SKM-1 treated with dmso at 0.1 percent for 144 hours (cell line): ENCODE measurements around the gene APBB3.
"Not testable (repeated sequence)": the region's sequence is repeated elsewhere in the genome, so short reads cannot be mapped to it uniquely, and the experiment has no call there.

Source experiments
- DNase-seq: peaks from one replicate; lab custom pipeline; 2025; ENCODE audit not compliant: unreplicated experiment; lab: John Stamatoyannopoulos, UW

The APBB3 gene, protein sequence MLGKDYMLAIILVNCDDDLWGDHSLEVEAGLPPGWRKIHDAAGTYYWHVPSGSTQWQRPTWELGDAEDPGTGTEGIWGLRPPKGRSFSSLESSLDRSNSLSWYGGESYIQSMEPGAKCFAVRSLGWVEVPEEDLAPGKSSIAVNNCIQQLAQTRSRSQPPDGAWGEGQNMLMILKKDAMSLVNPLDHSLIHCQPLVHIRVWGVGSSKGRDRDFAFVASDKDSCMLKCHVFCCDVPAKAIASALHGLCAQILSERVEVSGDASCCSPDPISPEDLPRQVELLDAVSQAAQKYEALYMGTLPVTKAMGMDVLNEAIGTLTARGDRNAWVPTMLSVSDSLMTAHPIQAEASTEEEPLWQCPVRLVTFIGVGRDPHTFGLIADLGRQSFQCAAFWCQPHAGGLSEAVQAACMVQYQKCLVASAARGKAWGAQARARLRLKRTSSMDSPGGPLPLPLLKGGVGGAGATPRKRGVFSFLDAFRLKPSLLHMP

DNA sequence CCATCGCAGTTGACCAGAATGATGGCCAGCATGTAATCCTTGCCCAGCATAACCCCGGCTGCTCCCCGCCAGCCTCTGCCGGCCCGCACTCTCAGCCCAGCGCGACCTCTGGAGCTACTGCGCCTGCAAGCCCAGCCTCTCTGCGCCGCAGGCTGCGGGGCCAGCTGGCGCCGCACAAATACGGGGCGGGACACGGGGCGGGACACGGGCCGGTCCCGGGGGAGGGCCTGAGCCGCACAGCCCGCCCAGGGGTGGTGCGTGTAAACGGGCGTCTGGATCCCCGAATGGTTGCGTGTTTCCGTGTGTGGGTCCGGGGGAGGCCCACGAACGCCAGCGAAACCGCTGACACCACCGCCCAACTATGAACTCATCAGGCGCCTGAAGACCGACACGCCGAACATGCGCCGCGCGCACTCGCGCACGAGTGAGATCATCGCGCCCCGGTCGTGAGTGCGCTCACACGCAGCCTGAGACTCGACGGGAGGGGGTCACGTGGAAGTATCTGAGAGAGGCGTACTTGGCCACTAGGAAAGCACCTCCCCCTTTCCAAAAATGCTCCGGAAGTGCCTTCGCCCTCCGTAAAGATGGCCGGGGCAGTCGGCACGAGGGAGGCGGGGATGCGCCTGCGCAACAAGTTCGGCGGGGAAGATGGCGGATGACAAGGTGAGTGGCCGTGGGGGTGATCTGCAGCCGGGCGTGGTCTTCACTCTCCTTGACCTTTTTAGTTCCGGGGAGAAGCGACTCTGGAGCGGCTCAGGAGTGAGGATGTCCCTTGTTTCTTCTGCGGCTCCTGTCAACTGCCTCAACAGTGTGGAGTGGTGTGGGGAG, at the start of gene APBB3, which contains the start of gene SLC35A4:
APBB3 (minus strand) TSS at position 403 of the 828 bp plus-strand sequence; CDS start at position 50, 353 bp downstream.
SLC35A4 (plus strand) TSS at position 633 of the 828 bp plus-strand sequence. CDS start 2,342 bp downstream, outside the sequence.
- peak; percentile 95 for DNase-seq

DNA sequence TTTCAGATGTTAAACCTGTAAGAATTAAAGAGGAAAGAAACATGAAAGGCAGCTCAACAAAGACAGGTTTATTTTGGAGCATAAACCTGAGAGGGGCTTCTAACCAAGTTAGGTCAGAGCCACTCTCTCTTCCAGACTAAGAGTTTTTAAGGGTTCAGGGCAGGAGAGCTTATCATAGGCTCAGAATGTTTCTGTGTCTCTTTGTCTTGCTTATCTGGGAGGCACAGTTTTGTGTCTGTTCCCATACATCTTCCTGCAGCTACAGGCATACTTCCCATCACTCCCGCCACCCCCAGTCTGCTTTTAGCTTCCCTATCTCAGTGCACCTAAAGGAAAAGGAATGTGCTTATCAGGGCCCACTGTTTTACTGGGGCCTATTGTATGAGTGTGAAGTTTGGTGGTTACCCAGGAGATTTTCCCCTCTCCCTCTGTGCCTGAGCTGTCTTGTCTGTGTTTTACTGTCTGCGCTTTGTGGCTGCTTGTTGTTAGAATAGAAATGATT, 46.7 kb upstream of the APBB3 start:
- DNase-seq: no peak

DNA sequence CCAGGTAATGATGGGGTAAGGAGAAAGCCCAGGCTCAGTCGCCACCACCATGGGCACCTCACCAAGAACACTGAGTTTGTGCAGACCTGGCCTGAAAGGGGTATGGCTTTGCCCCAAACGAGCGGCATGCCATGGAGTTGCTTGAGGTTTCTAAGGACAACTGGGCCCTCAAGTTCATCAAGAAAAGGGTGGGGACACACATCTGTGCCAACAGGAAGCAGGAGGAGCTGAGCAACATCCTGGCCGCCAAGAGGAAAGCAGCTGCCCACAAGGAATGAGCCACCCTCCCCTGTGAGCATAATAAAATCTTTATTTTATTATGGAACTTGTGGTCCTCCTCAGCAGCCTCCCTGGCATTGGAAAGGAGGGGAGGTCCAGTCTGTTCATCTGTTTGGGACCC, 44.7 kb upstream of the APBB3 start:
- DNase-seq: no peak

DNA sequence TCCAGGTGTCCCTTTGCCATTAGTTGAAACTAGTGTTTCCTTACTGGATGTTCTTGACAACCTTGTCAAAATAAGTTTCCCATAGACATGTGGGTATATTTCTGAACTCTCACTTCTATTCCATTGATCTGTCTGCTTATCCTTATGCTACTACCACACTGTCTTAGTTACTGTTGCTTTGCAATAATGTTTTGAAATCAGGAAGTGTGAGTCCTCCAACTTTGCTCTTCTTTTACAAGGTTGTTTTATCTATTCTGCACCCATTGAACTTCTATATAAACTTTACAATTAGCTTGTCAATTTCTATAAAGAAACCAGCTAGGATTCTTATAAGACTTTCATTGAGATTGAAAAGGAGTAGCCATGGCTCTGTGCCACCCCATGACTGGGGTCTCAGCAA, 44.3 kb upstream of the APBB3 start:
- no peak for DNase-seq

DNA sequence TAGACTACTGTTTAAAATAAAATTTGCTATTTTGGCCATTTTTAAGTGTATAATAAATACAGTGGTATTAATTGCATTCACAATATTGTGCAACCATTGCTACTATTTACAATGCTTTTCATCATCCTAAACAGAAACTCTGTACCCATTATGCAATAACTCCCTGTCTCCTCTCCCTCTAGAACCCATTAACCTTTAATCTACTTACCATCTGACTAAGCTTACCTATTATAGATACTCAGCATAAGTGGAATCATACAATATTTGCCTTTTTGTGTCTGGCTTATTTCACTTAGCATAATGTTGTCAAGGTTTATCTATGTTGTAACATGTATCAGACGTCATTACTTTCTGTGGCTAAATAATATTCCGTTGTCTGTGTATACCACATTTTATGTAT, 42.6 kb upstream of the APBB3 start:
- no peak for DNase-seq

DNA sequence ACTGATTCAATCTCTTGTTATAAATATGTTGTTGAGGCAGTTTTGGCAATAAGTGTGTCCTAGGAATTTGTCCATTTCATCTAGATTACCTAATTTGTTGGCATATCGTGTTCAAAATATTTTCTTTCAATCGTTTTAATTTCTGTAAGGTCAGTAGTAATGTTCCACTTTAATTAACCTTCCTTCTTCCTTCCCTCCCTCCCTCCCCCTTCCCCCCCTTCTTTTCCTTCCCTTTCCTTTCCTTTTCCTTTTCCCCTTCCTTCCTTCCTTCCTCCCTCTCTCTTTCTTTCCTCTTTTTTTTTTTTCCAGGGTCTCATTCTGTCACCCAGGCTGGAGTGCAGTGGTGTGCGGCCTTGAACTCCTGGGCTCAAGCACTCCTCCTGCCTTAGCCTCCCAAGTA, 41.5 kb upstream of the APBB3 start:
- no peak for DNase-seq

DNA sequence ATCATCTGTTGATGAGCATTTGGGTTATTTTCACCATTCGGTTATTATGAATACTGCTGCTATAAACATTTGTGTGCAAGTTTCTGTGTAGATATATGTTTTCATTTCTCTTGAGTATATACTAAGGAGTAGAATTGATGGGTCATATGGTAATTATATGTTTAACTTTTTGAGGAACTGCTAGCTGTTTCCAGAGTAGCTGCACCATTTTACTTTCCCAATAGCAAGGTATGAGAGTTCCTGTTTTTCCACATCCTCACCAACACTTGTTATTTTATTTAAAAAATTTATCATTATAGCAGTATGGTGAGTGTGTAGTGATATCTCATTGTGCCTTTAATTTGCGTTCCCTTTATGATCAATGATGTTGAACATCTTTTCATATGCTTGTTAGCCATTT, 39.3 kb upstream of the APBB3 start:
- DNase-seq: peak; percentile 11

DNA sequence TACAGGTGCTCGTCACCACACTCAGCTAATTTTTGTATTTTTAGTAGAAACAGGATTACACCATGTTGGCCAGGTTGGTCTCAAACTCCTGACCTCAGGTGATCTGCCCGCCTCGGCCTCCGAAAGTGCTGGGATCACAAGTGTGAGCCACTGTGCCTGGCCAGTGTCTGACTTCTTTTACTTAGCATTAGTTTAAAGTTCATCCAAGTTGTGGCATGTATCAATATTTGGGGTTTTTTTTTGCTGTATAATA, 39.0 kb upstream of the APBB3 start:
- not testable (repeated sequence) for DNase-seq

DNA sequence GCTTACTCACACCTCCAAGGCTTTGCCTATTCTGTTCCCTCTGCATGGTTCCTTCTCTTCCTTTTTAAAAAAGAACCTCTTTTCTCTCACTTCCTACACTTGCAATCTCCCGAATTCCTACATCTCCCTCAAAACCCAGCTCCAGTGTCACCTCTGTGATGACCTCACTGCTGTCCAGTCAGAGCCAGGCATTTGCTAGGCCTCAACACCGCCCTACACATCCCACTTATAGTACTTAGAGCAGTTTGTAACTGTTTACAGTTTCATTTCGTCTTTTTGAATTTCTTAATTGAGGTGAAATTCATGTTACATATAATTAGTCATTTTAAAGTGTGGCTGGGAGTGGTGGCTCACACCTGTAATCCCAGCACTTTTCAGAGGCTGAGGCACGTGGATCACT, 37.7 kb upstream of the APBB3 start:
- no peak for DNase-seq

DNA sequence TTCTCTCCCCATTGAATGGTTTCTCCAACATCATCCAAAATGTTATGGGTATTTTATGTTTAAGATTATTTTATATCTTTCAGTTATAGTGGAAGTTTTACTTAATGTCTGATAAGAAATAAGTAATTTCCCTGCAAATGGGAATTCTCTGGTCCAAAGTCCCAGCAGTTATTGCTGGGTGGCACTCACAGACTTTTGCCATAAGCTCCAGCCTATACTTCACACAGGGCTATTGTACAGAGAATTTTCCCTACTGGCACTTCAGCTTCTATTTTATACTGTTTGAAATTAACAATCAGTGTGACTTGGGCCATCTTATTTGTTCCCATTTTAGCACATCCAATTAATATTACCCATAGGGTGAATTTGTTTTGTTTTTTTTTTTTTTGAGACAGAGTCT, 35.7 kb upstream of the APBB3 start:
- no peak for DNase-seq

DNA sequence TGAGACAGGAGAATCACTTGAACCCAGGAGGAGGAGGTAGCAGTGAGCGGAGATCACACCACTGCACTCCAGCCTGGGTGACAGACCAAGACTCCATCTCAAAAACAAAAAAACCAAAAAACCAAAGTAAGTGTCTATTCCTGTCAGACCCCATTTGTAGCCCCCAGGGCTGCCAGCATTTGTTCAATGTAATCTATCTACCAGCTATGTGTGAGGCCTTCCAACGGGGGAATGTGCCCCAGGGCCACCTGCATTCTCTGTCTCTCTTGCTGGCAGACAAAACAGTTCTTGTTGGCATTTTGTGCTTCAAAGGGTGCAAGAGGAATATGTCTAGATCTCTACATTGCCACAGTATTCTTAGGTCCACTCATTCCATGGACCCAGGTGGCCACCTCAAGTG, 34.4 kb upstream of the APBB3 start:
- DNase-seq: no peak

DNA sequence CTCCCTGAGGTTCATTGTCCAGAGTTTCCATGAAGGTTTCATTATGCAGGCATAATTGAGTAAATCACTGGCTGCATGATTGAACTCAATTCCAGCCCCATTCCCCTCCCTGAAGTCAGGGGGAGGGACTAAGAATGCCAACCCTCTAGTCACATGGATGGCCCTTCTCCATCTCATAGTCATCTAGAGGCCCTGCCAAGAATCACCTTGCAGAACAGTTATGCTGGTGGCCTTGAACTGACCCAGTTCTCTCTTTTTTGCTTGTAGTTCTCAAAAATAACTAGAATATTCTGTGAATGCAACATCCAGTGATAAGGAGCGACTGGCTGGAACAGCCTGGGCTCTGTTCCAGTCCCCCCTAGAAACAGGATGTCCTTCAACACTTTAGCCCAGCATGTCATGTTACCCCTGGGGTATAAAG, 31.9 kb upstream of the APBB3 start:
- DNase-seq: no peak

DNA sequence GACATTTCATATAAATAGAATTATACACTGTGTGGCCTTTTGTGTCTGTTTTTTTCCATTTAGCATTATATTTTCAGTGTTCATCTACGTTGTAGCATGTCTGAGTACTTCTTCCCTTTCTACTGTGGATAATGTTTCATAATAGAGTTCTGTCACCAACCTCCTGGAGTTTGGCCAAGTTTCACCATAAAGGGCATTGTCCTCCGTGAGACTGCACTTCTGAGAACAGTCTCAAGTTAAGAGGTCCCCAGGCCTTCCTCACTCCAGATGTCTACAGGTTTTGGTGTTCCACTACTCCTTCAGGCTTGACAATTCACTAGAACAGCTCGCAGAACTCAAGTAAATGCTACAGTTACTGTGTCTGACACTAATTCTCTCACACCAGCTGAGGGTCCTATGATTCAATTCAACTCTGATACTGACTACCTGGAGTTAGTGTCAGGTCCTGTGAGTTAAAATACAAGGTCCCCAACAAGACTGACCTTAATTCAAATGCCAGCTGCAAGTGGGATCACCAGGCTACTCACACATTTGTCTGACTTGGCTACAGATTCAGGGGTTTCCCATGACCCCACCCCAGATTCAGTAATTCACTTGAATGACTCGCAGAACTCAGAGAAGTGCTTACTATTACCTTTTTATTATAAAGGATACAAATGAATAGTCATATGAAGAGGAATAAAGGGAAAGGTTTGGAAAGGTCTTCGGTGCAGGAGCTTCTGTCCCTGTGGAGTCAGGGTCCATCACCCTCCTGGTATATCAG, 31.3 kb upstream of the APBB3 start:
- peak; percentile 88 for DNase-seq

DNA sequence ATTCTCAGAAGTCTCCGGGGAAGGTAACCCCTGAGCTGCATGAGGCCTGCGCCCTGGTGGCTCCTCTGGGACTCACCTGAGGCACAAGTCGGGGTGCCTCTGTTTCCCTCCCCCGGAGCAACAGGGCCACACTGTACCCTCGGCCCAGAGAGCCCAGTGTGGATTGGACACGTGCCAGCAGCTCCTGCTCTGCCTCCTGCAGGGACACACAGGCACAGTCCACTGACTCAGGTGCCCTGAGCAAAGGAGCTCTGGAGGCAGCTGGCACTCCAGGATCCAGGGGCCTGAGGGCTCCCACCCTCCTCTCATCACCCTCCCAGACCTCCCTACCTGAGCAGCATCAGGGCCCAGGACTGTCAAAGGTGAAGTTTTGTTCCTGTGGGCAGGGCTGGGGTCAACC, 29.8 kb upstream of the APBB3 start:
- no peak for DNase-seq

DNA sequence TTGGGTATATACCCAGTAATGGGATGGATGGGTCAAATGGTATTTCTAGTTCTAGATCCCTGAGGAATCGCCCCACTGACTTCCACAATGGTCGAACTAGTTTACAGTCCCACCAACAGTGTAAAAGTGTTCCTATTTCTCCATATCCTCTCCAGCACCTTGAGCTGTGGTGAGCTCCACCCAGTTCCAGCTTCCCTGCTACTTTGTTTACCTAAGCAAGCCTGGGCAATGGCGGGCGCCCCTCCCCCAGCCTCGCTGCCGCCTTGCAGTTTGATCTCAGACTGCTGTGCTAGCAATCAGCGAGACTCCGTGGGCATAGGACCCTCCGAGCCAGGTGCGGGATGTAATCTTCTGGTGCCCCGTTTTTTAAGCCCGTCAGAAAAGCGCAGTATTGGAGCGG, 28.7 kb upstream of the APBB3 start:
- not testable (repeated sequence) for DNase-seq

DNA sequence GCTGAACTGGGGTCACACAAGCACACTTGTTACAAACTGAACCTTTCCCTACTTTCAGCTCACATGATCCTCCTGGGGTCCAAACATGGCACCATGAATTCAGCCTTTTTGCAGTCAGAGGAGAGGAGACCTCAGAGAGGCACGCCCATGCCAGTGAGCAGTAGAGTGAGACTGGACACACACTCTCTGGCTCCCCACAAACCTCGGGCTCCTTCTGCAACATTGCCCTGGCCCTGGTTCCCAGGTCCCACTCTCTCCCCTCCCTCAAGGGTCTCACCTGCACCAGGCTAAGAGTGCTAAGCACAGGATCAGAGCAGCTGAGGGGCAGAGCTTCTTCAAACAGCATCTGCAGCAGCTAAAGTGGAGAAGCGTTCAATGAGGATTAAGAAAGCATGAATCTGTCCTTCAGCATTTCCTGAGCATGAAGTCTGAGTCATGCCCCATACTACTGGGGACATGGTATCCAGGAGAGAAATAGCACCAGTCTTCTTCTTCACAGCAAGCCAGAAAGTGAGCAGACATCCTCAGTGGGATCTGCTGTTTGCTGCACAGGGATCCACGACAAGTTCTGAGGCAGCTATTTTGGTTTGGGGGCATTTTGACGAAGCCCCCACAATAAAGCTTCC, 27.5 kb upstream of the APBB3 start:
- no peak for DNase-seq

DNA sequence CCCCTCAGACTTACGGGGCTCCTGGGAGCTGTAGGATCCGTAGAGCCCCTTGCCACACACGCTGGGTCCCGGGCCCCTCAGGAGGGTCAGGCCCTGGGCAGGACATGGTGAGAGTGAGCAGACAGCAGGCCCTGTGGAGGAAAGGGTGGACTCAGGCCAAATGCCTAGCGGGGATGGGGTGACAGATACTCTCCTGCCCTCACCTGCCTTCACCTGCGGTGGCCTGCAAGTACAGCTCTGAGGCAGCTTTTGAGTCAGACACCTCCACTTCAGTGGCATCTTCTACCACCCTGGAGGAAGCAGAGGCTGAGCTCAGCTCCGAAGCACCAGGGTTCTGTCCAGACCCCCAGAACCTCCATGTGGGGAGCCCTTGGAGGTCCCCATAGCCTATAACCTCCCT, 26.5 kb upstream of the APBB3 start:
- DNase-seq: no peak

DNA sequence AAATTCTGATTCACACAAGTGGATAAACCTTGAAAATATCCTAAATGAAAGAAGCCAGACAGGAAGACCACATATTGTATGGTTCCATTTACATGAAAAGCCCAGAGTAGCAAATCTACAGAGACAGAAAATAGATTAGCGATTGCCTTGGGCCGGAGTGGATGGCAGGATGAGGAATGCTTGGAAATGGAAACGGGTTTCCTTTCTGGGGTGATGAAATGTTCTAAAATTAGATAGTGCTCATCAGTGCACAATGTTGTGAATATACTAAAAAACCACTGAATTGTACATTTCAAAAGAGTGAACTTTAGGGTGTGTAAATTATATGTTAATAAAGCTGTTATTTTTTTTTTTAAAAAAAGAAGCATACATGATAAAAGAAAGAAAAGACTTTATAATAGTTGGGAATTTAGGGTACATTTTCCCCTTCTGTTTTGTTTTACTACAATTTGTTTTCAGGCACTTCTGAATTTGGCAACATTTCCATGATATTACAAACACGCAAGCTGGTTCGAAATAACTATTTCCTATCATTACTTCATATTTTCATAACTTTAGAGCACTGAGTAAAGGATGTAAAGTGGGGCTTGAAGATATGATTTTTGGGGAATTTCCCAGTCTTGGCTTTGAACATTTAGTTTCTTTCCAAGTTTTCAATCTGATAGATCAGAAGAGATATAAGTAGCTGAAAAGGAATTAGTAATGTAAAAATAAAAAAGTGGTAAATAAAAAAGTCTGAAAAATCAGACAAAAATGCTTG, 24.1 kb upstream of the APBB3 start:
- no peak for DNase-seq

DNA sequence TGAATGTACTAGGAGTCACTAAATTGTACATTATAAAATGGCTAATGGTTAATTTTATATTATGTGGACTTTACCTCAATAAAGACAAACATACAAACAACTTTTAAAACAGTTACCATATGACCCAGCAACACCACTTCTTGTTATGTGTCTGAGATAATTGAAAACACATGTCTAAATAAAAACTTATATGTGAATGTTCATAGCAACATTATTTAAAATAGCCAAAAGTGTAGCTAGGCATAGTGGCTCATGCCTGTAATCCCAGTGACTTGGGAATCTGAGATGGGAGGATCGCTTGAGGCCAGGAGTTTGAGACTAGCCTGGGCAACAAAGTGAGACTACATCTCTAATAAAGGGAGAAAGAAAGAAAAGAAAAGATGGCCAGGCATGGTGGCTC, 23.1 kb upstream of the APBB3 start:
- no peak for DNase-seq

DNA sequence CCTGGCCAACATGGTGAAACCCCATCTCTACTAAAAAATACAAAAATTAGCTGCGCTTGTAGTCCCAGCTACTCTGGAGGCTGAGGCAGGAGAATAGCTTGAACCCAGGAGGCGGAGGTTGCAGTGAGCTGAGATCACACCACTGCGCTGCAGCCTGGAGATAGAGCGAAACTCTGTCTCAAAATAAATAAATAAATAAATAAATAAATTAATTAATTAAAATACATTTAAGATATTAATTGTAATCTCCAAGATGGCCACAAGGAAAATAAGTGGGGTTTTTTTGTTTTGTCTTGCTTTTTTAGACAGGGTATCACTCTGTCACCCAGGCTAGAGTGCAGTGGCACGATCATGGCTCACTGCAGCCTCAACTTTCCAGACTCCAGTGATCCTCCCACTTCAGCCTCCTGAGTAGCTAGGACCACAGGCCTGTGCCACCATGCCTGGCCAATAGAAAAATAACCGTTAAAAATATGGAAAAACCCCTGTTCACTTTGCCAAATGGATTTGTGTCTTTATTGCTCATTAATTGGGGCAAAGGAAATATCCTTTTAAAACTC, 14.9 kb upstream of the APBB3 start:
- DNase-seq: not testable (repeated sequence)
